H1 (cell line): ENCODE results near the gene DHRS13. TPM values are rescaled to one million over a fixed set of nuclear protein-coding genes. Genes with fewer than 3 reads are reported as not detected.

ENCODE experiments used
- CTCF ChIA-PET: fragments of 300-600 bp; sonication (Branson Sonifier 250); formaldehyde crosslinking; loops from one replicate; lab custom pipeline; 2021; ENCODE audit not compliant: partially characterized antibody; lab: Charles Lee
- POLR2A ChIA-PET: fragments of 300-600 bp; sonication (Branson Sonifier 250); formaldehyde crosslinking; loops from one replicate; lab custom pipeline; 2021; ENCODE audit warnings: inconsistent platforms; ENCODE audit not compliant: partially characterized antibody; lab: Charles Lee
- DNase-seq, 2 experiments: peaks; one replicate each; pipeline versions ENCODE4 v3.0.0 to v3.0.0-alpha.2; 2010 to 2022; ENCODE audit warnings: low spot score in 2 of 2, low read depth in 1 of 2, mixed read lengths in 1 of 2
- FAIRE-seq: peaks from 2 replicates; lab custom pipeline; 2011; peaks lifted over from hg19 to GRCh38; lab: Jason Lieb, UNC
- H2AFZ ChIP-seq: 2 replicates; pipeline ENCODE4 v1.8.1; 2012; ENCODE audit warnings: low read length, inconsistent platforms
- H2AK5ac ChIP-seq: 2 replicates; pipeline ENCODE4 v1.6.1; 2013; ENCODE audit warnings: low read depth, low read length
- H2BK120ac ChIP-seq: replicated peaks from 2 replicates; pipeline ENCODE3; 2013; ENCODE audit warnings: low read depth, low read length, inconsistent platforms
- H2BK12ac ChIP-seq: 2 replicates; pipeline ENCODE4 v1.6.1; 2013; ENCODE audit warnings: low read depth, low read length
- H2BK15ac ChIP-seq: 2 replicates; pipeline ENCODE4 v1.6.1; 2013; ENCODE audit warnings: low read length
- H2BK20ac ChIP-seq: 2 replicates; pipeline ENCODE4 v1.6.1; 2013; ENCODE audit warnings: low read length
- H2BK5ac ChIP-seq: 2 replicates; pipeline ENCODE4 v1.6.1; 2013; ENCODE audit warnings: low read depth, low read length
- H3K14ac ChIP-seq: 2 replicates; pipeline ENCODE4 v1.6.1; 2013; ENCODE audit warnings: inconsistent platforms; ENCODE audit not compliant: insufficient read length
- H3K18ac ChIP-seq: 2 replicates; pipeline ENCODE4 v1.6.1; 2013; ENCODE audit warnings: low read length; ENCODE audit errors: extremely low read depth
- H3K23ac ChIP-seq: 2 replicates; pipeline ENCODE4 v1.6.1; 2013; ENCODE audit warnings: inconsistent platforms; ENCODE audit not compliant: insufficient read length
- H3K23me2 ChIP-seq: 2 replicates; pipeline ENCODE4 v1.6.1; 2013; ENCODE audit warnings: low read depth, low read length
- H3K27ac ChIP-seq: 2 replicates; pipeline ENCODE4 v1.6.1; 2011; ENCODE audit warnings: low read depth, low read length, inconsistent platforms
- H3K27me3 ChIP-seq, 4 experiments: replicated peaks in 1 of 4; 1 replicate in 1 of 4; 2 replicates in 3 of 4; pipeline versions ENCODE4 v1.6.1 to v1.8.1; 2011 to 2013; ENCODE audit warnings: low read length in 3 of 4, mild to moderate bottlenecking in 3 of 4, inconsistent platforms in 2 of 4, mixed read lengths in 2 of 4, moderate library complexity in 1 of 4; ENCODE audit not compliant: control insufficient read depth in 3 of 4, insufficient read depth in 3 of 4; ENCODE audit errors: extremely low read depth in 1 of 4
- H3K36me3 ChIP-seq, 4 experiments: 2 replicates each; pipeline versions ENCODE4 v1.6.1 to v1.8.1; 2011 to 2013; ENCODE audit warnings: mild to moderate bottlenecking in 4 of 4, low read length in 3 of 4, moderate library complexity in 2 of 4, control low read depth in 1 of 4, inconsistent platforms in 1 of 4; ENCODE audit not compliant: insufficient read depth in 4 of 4, control insufficient read depth in 2 of 4
- H3K4ac ChIP-seq: replicated peaks from 2 replicates; pipeline ENCODE3; 2013; ENCODE audit warnings: low read length, low read depth, mixed read lengths, inconsistent platforms; ENCODE audit not compliant: insufficient read length
- H3K4me1 ChIP-seq, 4 experiments: replicated peaks in 1 of 4; 1 replicate in 1 of 4; 2 replicates in 3 of 4; pipeline versions ENCODE4 v1.6.1 to v1.8.1; 2011 to 2013; ENCODE audit warnings: low read length in 3 of 4, inconsistent platforms in 2 of 4, mixed read lengths in 1 of 4; ENCODE audit not compliant: insufficient read depth in 4 of 4, control insufficient read depth in 3 of 4
- H3K4me2 ChIP-seq, 2 experiments: 2 replicates each; pipeline versions ENCODE4 v1.6.1 to v1.8.1; 2011 to 2013; ENCODE audit warnings: low read depth in 2 of 2, low read length in 2 of 2, control low read depth in 1 of 2, inconsistent platforms in 1 of 2, mild to moderate bottlenecking in 1 of 2; ENCODE audit not compliant: insufficient read depth in 1 of 2
- H3K4me3 ChIP-seq, 4 experiments: fragments of 200-600, 300-600 bp in 1 of 4; sonication (generic), shearing (Covaris generic), sonication (Bioruptor Twin) in 1 of 4; 2 replicates each; pipeline versions ENCODE4 v1.5.1 to v1.8.1; 2011 to 2016; ENCODE audit warnings: low read length in 4 of 4, low read depth in 3 of 4, control low read depth in 2 of 4, inconsistent platforms in 2 of 4, mild to moderate bottlenecking in 2 of 4, mixed read lengths in 1 of 4, moderate library complexity in 1 of 4; ENCODE audit not compliant: insufficient read depth in 2 of 4; ENCODE audit errors: extremely low read depth in 1 of 4
- H3K56ac ChIP-seq: replicated peaks from 2 replicates; pipeline ENCODE3; 2013; ENCODE audit warnings: low read depth, mild to moderate bottlenecking, mixed read lengths, low read length, inconsistent platforms; ENCODE audit not compliant: insufficient read length
- H3K79me1 ChIP-seq: 2 replicates; pipeline ENCODE4 v1.6.1; 2013; ENCODE audit warnings: low read depth, low read length, control low read depth
- H3K79me2 ChIP-seq, 2 experiments: 2 replicates each; pipeline versions ENCODE4 v1.6.1 to v1.8.1; 2012 to 2013; ENCODE audit warnings: low read length in 2 of 2, mild to moderate bottlenecking in 2 of 2, inconsistent platforms in 1 of 2; ENCODE audit not compliant: insufficient read depth in 2 of 2, control insufficient read depth in 1 of 2
- H3K9ac ChIP-seq, 4 experiments: replicated peaks in 1 of 4; 1 replicate in 1 of 4; 2 replicates in 3 of 4; pipeline versions ENCODE4 v1.6.1 to v1.8.1; 2011 to 2013; ENCODE audit warnings: low read depth in 3 of 4, low read length in 3 of 4, control low read depth in 2 of 4, mild to moderate bottlenecking in 2 of 4, moderate library complexity in 2 of 4, inconsistent platforms in 1 of 4; ENCODE audit errors: extremely low read depth in 1 of 4
- H3K9me3 ChIP-seq, 2 experiments: 2 replicates each; pipeline versions ENCODE4 v1.6.1 to v1.8.1; 2012 to 2013; ENCODE audit warnings: mild to moderate bottlenecking in 2 of 2, moderate library complexity in 2 of 2, control low read depth in 1 of 2, inconsistent platforms in 1 of 2, low read depth in 1 of 2, low read length in 1 of 2, mixed read lengths in 1 of 2; ENCODE audit not compliant: insufficient read depth in 2 of 2
- H4K20me1 ChIP-seq, 2 experiments: replicated peaks in 1 of 2; 2 replicates each; pipeline versions ENCODE3 to v1.8.1; 2011 to 2013; ENCODE audit warnings: inconsistent platforms in 2 of 2, low read length in 2 of 2, mild to moderate bottlenecking in 1 of 2; ENCODE audit not compliant: insufficient read depth in 2 of 2, control insufficient read depth in 1 of 2
- H4K5ac ChIP-seq: 2 replicates; pipeline ENCODE4 v1.6.1; 2013; ENCODE audit warnings: low read length, low read depth, mixed read lengths, inconsistent platforms; ENCODE audit not compliant: insufficient read length
- H4K8ac ChIP-seq: 2 replicates; pipeline ENCODE4 v1.8.0; 2013; ENCODE audit warnings: mild to moderate bottlenecking, moderate library complexity, low read length, inconsistent platforms; ENCODE audit not compliant: insufficient read depth; ENCODE audit errors: extremely low read depth
- H4K91ac ChIP-seq: replicated peaks from 2 replicates; pipeline ENCODE3; 2013; ENCODE audit warnings: low read length, mixed read lengths, inconsistent platforms; ENCODE audit not compliant: insufficient read length
- CBX8 ChIP-seq: fragments of 300-800, 300-1000 bp; sonication (generic); IDR thresholded peaks from 2 replicates; pipeline ENCODE4 v1.7.1; 2016; ENCODE audit warnings: low read depth, low read length, borderline replicate concordance
- CHD1 ChIP-seq: IDR thresholded peaks from 2 replicates; pipeline ENCODE4 v1.6.1; 2012; ENCODE audit warnings: low read depth, low read length, improper control_type of control experiment
- CHD2 ChIP-seq: IDR thresholded peaks from 2 replicates; pipeline ENCODE4 v1.6.1; 2012; ENCODE audit warnings: low read length, improper control_type of control experiment
- CTBP2 ChIP-seq: IDR thresholded peaks from 2 replicates; pipeline ENCODE4 v1.7.0; 2011; ENCODE audit warnings: borderline replicate concordance, mild to moderate bottlenecking, moderate library complexity, mixed read lengths, low read length; ENCODE audit not compliant: insufficient read depth, insufficient read length
- FOSL1 ChIP-seq: IDR thresholded peaks from 2 replicates; pipeline ENCODE4 v1.6.1; 2011; ENCODE audit warnings: mild to moderate bottlenecking, low read depth, low read length, moderate library complexity; ENCODE audit not compliant: insufficient read depth
- GABPA ChIP-seq: IDR thresholded peaks from 2 replicates; pipeline ENCODE4 v1.6.1; 2011; ENCODE audit warnings: mild to moderate bottlenecking, low read length, moderate library complexity, borderline replicate concordance; ENCODE audit not compliant: insufficient read depth
- POU5F1 ChIP-seq: IDR thresholded peaks from 2 replicates; pipeline ENCODE4 v1.6.1; 2011; ENCODE audit warnings: low read depth, mild to moderate bottlenecking, low read length, moderate library complexity
- RAD21 ChIP-seq, 2 experiments: IDR thresholded peaks in 1 of 2; conservative IDR thresholded peaks in 1 of 2; 2 replicates each; pipeline ENCODE4 v1.6.1; 2011; ENCODE audit warnings: low read depth in 2 of 2, low read length in 2 of 2, improper control_type of control experiment in 1 of 2, inconsistent platforms in 1 of 2, mild to moderate bottlenecking in 1 of 2, moderate library complexity in 1 of 2
- SIN3A ChIP-seq, 2 experiments: IDR thresholded peaks in 1 of 2; conservative IDR thresholded peaks in 1 of 2; 2 replicates each; pipeline ENCODE4 v1.6.1; 2011 to 2012; ENCODE audit warnings: low read length in 2 of 2, improper control_type of control experiment in 1 of 2, low read depth in 1 of 2, mild to moderate bottlenecking in 1 of 2
- SUZ12 ChIP-seq: fragments of 200-600 bp; sonication (generic); IDR thresholded peaks from 2 replicates; pipeline ENCODE4 v1.6.1; 2012; ENCODE audit warnings: mild to moderate bottlenecking, inconsistent platforms, low read length, moderate library complexity, mixed read lengths
- TAF7 ChIP-seq: optimal IDR thresholded peaks from 2 replicates; pipeline ENCODE3; 2011; ENCODE audit warnings: low read depth, mild to moderate bottlenecking, inconsistent platforms, low read length, moderate library complexity, borderline replicate concordance
- TBP ChIP-seq: IDR thresholded peaks from 2 replicates; pipeline ENCODE4 v1.6.1; 2011; ENCODE audit warnings: low read depth, low read length, improper control_type of control experiment
- TEAD4 ChIP-seq: IDR thresholded peaks from 2 replicates; pipeline ENCODE4 v1.6.1; 2012; ENCODE audit warnings: low read depth, low read length, inconsistent platforms, mixed read lengths
- WGBS, 2 experiments: shearing (Covaris generic) in 1 of 2; methylation state at CpG; one replicate each; pipeline versions ENCODE4 v1.1.6 to v1.1.7; 2013 to 2015; ENCODE audit warnings: low lambda C conversion rate in 2 of 2, mixed read lengths in 2 of 2, inconsistent platforms in 1 of 2, low coverage in 1 of 2, missing lambda C conversion rate in 1 of 2; ENCODE audit not compliant: insufficient replicate concordance in 2 of 2, insufficient coverage in 1 of 2, insufficient read length in 1 of 2; ENCODE audit errors: extremely low coverage in 1 of 2, missing lambda C conversion rate in 1 of 2; 5-methylcytosine and 5-hydroxymethylcytosine counted together
- polyA plus RNA-seq, 7 experiments: library from polyadenylated mRNA; depleted of rRNA in 3 of 7; stranded (reverse) in 5 of 7; unstranded in 2 of 7; fragments of >200 nt in 5 of 7; fragments of 200-250 nt in 2 of 7; gene quantifications; 1 replicate in 5 of 7; 2 replicates in 1 of 7; 4 replicates in 1 of 7; pipeline versions ENCODE4 v1.2.1 to v1.2.3, GENCODE V29; 2011 to 2013; ENCODE audit warnings: missing spikeins in 2 of 7, mixed read lengths in 2 of 7
- total RNA-seq: library from RNA; stranded (reverse); fragmentation: NEBNext Ultra II Directional; extraction: Animal tissue kit (Norgen Biotek cat#: 25700); gene quantifications from 2 replicates; pipeline ENCODE4 v1.2.1, GENCODE V29; 2021

DHRS13 gene
- total and polyA plus RNA-seq, 2 of the 8 experiments (the other 6 are each of a cell fraction or from before 2014, with no cell fraction given): 23.7 to 30.0 TPM

GRCh38 chr17:28941251-28941650, 38.4 kb upstream of the DHRS13 start:
- H2BK20ac ChIP-seq: no peak overlapping the region
- no peak overlapping the region for H3K56ac ChIP-seq
- H3K4ac ChIP-seq: no peak overlapping the region
- no peak overlapping the region for H3K18ac ChIP-seq
- no peak overlapping the region for H2BK120ac ChIP-seq
- 90% methylated on average over 1 of the region's 1 CpG; no CpG with 5 or more reads in 1 of the 2 experiments for WGBS, 2 experiments
- H3K9ac ChIP-seq: no peak overlapping the region
- no peak overlapping the region for H2BK5ac ChIP-seq
- H3K9me3 ChIP-seq: no peaks in the 10 kb centered on the region
- H3K4me2 ChIP-seq: no peak overlapping the region
- DNase-seq: no peak
- no peaks in the 10 kb centered on the region for H3K23me2 ChIP-seq
- peaks cover 19 to 25% of the 10 kb centered on the region in 2 experiments for H4K20me1 ChIP-seq
- H2AK5ac ChIP-seq: no peak overlapping the region
- POLR2A ChIA-PET: interaction anchor here (0.7 to 2.9 kb wide), 3 partner anchors 8 to 15 kb away, joined by 3 to 15 read pairs (median 10); no protein-coding TSS in a partner anchor
- H3K4me3 ChIP-seq: no peak overlapping the region
- no peak for FAIRE-seq
- no peak overlapping the region for H4K8ac ChIP-seq
- H3K27ac ChIP-seq: no peak overlapping the region
- no peak overlapping the region for H2AFZ ChIP-seq
- peaks cover 2 to 22% (median 14%) of the 10 kb centered on the region in 4 experiments; a peak in 5 of 7 replicates for H3K4me1 ChIP-seq
- H4K91ac ChIP-seq: no peak overlapping the region
- H3K79me2 ChIP-seq: peaks cover 44 to 100% of the 10 kb centered on the region in 2 experiments
- no peaks in the 10 kb centered on the region for H3K27me3 ChIP-seq
- H2BK12ac ChIP-seq: no peak overlapping the region
- H3K79me1 ChIP-seq: peaks cover 11% of the 10 kb centered on the region
- H4K5ac ChIP-seq: no peak overlapping the region
- CTCF ChIA-PET: interaction anchor here (0.6 to 1.9 kb wide), 4 partner anchors 12 to 241 kb away, joined by 3 to 7 read pairs (median 3); no protein-coding TSS in a partner anchor
- no peak overlapping the region for H3K23ac ChIP-seq
- no peak overlapping the region for H2BK15ac ChIP-seq
- H3K36me3 ChIP-seq: peaks cover 0 to 28% (median 3%) of the 10 kb centered on the region in 4 experiments; a peak in 5 of 8 replicates
- H3K14ac ChIP-seq: no peak overlapping the region
- no peak for TF ChIP-seq CTBP2
- no peak for TF ChIP-seq CBX8
- no peak for TF ChIP-seq RAD21 (IDR thresholded peaks at IDR 0.05 in 1 of 2, conservative IDR thresholded peaks at IDR 0.05 in 1 of 2; ENCODE audit: low read depth in 2 of 2, low read length in 2 of 2)
- TF ChIP-seq TEAD4: no peak
- no peak for TF ChIP-seq CHD2
- TF ChIP-seq CHD1: no peak
- TF ChIP-seq SUZ12: no peak
- TF ChIP-seq TAF7: no peak
- no peak for TF ChIP-seq POU5F1
- no peak for TF ChIP-seq SIN3A (conservative IDR thresholded peaks at IDR 0.05 in 1 of 2, IDR thresholded peaks at IDR 0.05 in 1 of 2; ENCODE audit: low read depth in 1 of 2, low read length in 2 of 2)
- TF ChIP-seq GABPA: no peak
- TF ChIP-seq FOSL1: no peak
- no peak for TF ChIP-seq TBP
